K562 (cell line): ENCODE results near the gene BBC3. TPM values are rescaled to one million over a fixed set of nuclear protein-coding genes. Genes with fewer than 3 reads are reported as not detected.
A peak's percentile ranks its signal among the peaks of the same experiment; 100 is the strongest.

Experiments used
- KAT7 ChIP-seq: sonication (generic); formaldehyde crosslinking; IDR thresholded peaks from 2 replicates; pipeline ENCODE4 v1.8.0; 2022; ENCODE audit warnings: missing genetic modification reagents, mild to moderate bottlenecking, borderline replicate concordance
- MAFK ChIP-seq: IDR thresholded peaks from 2 replicates; pipeline ENCODE4 v1.6.1; 2011; ENCODE audit warnings: low read length, improper control_type of control experiment
- MCM2 ChIP-seq: fragments of 450-650 bp; IDR thresholded peaks from 2 replicates; pipeline ENCODE4 v1.6.1; 2017; ENCODE audit warnings: low read depth, mild to moderate bottlenecking
- MIER1 ChIP-seq: fragments of 450-650 bp; IDR thresholded peaks from 2 replicates; pipeline ENCODE4 v1.6.1; 2016; ENCODE audit warnings: antibody characterized with exemption, mild to moderate bottlenecking, low read depth
- NCOA1 ChIP-seq: fragments of 450-650 bp; IDR thresholded peaks from 2 replicates; pipeline ENCODE4 v1.6.1; 2016; ENCODE audit warnings: low read depth
- RFX7 ChIP-seq: fragments of 250-450 bp; sonication (Bioruptor Pico); IDR thresholded peaks from 2 replicates; pipeline ENCODE4 v1.5.1; 2021; ENCODE audit warnings: mild to moderate bottlenecking
- SFPQ ChIP-seq: fragments of 200-400 bp; formaldehyde crosslinking; IDR thresholded peaks from 2 replicates; pipeline ENCODE4 v1.6.1; 2017; ENCODE audit warnings: mild to moderate bottlenecking, low read depth, low read length, moderate library complexity
- SMC3 ChIP-seq: conservative IDR thresholded peaks from 2 replicates; pipeline ENCODE4 v1.6.1; 2011; ENCODE audit warnings: low read depth, low read length, improper control_type of control experiment; ENCODE audit not compliant: insufficient read depth
- ZFP1 ChIP-seq: fragments of 450-650 bp; formaldehyde crosslinking; IDR thresholded peaks from 2 replicates; pipeline ENCODE4 v1.4.0; 2020; ENCODE audit warnings: mild to moderate bottlenecking, mixed read lengths
- ZNF785 ChIP-seq: fragments of 250-450 bp; sonication (Bioruptor Pico); IDR thresholded peaks from 2 replicates; pipeline ENCODE4 v1.4.0; 2020; ENCODE audit warnings: mild to moderate bottlenecking
- polyA plus RNA-seq, 8 experiments: library from polyadenylated mRNA; depleted of rRNA in 4 of 8; stranded (reverse) in 5 of 8; unstranded in 3 of 8; fragments of >200 nt; fragmentation: Nextera tagmentation in 2 of 8; fragmentation: Illumina TruSeq in 1 of 8; extraction: Ambion mirVana in 2 of 8; extraction: Trizol in 1 of 8; gene quantifications; 2 replicates each; pipeline versions ENCODE4 v1.2.1 to v1.2.3, GENCODE V29; 2011 to 2014; ENCODE audit warnings: inconsistent platforms in 1 of 8, missing spikeins in 1 of 8
- total RNA-seq, 7 experiments: library from RNA; depleted of rRNA in 6 of 7; stranded (reverse); fragments of >200 nt in 6 of 7; fragmentation: Illumina TruSeq in 2 of 7; extraction: Trizol in 2 of 7; gene quantifications; 2 replicates each; pipeline versions ENCODE4 v1.2.1 to v1.2.3, GENCODE V29; 2011 to 2021; ENCODE audit warnings: low replicate concordance in 1 of 7
- TF ChIP-seq, protein P1 (sequence below): fragments of 250-450 bp; sonication (Bioruptor Pico); IDR thresholded peaks from 2 replicates; pipeline ENCODE4 v1.4.0; 2020; ENCODE audit warnings: borderline replicate concordance
- TF ChIP-seq, protein P2 (sequence below): fragments of 250-450 bp; sonication (Bioruptor Pico); IDR thresholded peaks from 2 replicates; pipeline ENCODE4 v1.4.0; 2020; ENCODE audit warnings: mild to moderate bottlenecking, moderate library complexity
- TF ChIP-seq, protein P3 (sequence below): fragments of 250-450 bp; sonication (Bioruptor Pico); IDR thresholded peaks from 2 replicates; pipeline ENCODE4 v1.4.0; 2020
- TF ChIP-seq, protein P4 (sequence below): fragments of 250-450 bp; sonication (Bioruptor Pico); IDR thresholded peaks from 2 replicates; pipeline ENCODE4 v1.8.0; 2022; ENCODE audit warnings: inconsistent platforms

The BBC3 gene
- total and polyA plus RNA-seq, 9 of the 15 experiments (the other 6 are each of a cell fraction or from before 2014, with no cell fraction given): 0.15 to 30.7 (median 4.8) TPM

DNA sequence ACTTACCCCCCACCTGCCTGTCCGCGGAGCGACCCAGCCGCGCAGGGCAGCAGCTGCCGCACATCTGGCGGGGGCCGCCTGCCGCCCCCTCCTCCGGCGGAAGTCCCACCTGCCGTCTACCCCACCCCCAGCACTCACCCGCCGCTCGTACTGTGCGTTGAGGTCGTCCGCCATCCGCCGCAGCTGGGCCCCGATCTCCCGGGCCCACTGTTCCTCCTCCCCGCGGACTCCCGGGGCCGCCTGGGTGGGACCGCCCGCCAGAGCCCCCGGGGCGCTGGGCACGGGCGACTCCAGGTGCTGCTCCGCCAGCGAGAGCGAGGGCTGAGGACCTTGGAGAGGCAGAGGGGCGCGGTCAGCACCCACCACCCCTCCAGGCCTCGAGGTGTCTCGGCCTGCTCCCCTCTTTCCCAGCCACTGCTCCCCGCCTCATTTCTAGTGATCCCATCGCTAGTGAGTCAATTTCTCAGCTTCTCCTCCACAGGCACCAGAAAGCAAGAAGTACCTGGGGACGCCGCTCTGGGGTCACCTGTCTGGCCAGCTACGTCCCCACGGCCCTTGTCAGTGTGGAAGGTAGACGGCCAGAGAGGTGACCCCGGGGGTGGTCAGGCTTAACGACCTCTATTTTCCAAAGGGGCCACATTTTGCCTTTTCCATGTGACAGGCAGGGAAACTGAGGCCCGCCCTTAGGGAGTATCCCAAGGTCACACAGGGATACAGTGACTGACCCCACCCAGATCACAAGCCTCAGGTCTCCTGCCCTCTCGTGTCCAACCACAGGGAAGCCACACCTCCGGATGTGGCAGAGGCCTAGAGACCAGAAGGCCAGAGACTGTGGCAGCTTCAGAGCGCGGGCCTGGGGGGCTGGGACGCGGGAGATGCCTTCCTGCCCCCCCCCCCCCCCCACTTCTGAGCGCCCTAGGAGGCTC lies 4.3 kb downstream of the BBC3 start (continued):
- TF ChIP-seq ZNF785 (CRISPR knock-in tag) (no peak), MCM2 (no peak), KAT7 (CRISPR knock-in tag) (no peak), MIER1 (no peak), RFX7 (CRISPR knock-in tag) (no peak), SMC3 (no peak), SFPQ (no peak), ZFP1 (CRISPR knock-in tag) (peak; percentile 8; the same call in 1 of the 2 replicates), MAFK (no peak), NCOA1 (no peak)
- TF ChIP-seq, protein P1, sequence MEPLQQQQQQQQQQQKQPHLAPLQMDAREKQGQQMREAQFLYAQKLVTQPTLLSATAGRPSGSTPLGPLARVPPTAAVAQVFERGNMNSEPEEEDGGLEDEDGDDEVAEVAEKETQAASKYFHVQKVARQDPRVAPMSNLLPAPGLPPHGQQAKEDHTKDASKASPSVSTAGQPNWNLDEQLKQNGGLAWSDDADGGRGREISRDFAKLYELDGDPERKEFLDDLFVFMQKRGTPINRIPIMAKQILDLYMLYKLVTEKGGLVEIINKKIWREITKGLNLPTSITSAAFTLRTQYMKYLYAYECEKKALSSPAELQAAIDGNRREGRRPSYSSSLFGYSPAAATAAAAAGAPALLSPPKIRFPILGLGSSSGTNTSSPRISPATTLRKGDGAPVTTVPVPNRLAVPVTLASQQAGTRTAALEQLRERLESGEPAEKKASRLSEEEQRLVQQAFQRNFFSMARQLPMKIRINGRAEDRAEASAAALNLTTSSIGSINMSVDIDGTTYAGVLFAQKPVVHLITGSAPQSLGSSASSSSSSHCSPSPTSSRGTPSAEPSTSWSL: peak; percentile 10; the same call in 1 of the 2 replicates
- TF ChIP-seq, protein P2, sequence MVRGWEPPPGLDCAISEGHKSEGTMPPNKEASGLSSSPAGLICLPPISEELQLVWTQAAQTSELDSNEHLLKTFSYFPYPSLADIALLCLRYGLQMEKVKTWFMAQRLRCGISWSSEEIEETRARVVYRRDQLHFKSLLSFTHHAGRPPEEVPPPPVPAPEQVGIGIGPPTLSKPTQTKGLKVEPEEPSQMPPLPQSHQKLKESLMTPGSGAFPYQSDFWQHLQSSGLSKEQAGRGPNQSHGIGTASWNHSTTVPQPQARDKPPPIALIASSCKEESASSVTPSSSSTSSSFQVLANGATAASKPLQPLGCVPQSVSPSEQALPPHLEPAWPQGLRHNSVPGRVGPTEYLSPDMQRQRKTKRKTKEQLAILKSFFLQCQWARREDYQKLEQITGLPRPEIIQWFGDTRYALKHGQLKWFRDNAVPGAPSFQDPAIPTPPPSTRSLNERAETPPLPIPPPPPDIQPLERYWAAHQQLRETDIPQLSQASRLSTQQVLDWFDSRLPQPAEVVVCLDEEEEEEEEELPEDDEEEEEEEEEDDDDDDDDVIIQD (CRISPR knock-in tag): no peak
- TF ChIP-seq, protein P3, sequence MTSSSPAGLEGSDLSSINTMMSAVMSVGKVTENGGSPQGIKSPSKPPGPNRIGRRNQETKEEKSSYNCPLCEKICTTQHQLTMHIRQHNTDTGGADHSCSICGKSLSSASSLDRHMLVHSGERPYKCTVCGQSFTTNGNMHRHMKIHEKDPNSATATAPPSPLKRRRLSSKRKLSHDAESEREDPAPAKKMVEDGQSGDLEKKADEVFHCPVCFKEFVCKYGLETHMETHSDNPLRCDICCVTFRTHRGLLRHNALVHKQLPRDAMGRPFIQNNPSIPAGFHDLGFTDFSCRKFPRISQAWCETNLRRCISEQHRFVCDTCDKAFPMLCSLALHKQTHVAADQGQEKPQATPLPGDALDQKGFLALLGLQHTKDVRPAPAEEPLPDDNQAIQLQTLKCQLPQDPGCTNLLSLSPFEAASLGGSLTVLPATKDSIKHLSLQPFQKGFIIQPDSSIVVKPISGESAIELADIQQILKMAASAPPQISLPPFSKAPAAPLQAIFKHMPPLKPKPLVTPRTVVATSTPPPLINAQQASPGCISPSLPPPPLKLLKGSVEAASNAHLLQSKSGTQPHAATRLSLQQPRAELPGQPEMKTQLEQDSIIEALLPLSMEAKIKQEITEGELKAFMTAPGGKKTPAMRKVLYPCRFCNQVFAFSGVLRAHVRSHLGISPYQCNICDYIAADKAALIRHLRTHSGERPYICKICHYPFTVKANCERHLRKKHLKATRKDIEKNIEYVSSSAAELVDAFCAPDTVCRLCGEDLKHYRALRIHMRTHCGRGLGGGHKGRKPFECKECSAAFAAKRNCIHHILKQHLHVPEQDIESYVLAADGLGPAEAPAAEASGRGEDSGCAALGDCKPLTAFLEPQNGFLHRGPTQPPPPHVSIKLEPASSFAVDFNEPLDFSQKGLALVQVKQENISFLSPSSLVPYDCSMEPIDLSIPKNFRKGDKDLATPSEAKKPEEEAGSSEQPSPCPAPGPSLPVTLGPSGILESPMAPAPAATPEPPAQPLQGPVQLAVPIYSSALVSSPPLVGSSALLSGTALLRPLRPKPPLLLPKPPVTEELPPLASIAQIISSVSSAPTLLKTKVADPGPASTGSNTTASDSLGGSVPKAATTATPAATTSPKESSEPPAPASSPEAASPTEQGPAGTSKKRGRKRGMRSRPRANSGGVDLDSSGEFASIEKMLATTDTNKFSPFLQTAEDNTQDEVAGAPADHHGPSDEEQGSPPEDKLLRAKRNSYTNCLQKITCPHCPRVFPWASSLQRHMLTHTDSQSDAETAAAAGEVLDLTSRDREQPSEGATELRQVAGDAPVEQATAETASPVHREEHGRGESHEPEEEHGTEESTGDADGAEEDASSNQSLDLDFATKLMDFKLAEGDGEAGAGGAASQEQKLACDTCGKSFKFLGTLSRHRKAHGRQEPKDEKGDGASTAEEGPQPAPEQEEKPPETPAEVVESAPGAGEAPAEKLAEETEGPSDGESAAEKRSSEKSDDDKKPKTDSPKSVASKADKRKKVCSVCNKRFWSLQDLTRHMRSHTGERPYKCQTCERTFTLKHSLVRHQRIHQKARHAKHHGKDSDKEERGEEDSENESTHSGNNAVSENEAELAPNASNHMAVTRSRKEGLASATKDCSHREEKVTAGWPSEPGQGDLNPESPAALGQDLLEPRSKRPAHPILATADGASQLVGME (CRISPR knock-in tag): no peak
- TF ChIP-seq, protein P4, sequence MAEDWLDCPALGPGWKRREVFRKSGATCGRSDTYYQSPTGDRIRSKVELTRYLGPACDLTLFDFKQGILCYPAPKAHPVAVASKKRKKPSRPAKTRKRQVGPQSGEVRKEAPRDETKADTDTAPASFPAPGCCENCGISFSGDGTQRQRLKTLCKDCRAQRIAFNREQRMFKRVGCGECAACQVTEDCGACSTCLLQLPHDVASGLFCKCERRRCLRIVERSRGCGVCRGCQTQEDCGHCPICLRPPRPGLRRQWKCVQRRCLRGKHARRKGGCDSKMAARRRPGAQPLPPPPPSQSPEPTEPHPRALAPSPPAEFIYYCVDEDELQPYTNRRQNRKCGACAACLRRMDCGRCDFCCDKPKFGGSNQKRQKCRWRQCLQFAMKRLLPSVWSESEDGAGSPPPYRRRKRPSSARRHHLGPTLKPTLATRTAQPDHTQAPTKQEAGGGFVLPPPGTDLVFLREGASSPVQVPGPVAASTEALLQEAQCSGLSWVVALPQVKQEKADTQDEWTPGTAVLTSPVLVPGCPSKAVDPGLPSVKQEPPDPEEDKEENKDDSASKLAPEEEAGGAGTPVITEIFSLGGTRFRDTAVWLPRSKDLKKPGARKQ: no peak
